Caco-2 (cell line): ENCODE data around the gene TOE1. TPM values are rescaled to one million over a fixed set of nuclear protein-coding genes. Genes with fewer than 3 reads are reported as not detected.
"Not testable (repeated sequence)": the region's sequence is repeated elsewhere in the genome, so short reads cannot be mapped to it uniquely, and the experiment has no call there.

Source experiments
- BruUV-seq: library from RNA; stranded (reverse); fragments of 400-500 nt; replicated peaks from 2 replicates; lab custom pipeline; 2021; lab: Mats Ljungman, UMichigan
- CTCF ChIA-PET: fragments of 300-600 bp; sonication (Branson Sonifier 250); formaldehyde crosslinking; loops from one replicate; lab custom pipeline; 2022; ENCODE audit warnings: antibody characterized with exemption; lab: Charles Lee
- POLR2A ChIA-PET: fragments of 300-600 bp; sonication (Branson Sonifier 250); formaldehyde crosslinking; loops from one replicate; lab custom pipeline; 2022; ENCODE audit warnings: antibody characterized with exemption; lab: Charles Lee
- DNase-seq, 2 experiments: peaks; one replicate each; pipeline versions ENCODE4 v3.0.0 to v3.0.0-alpha.2; 2020 to 2022
- H3K27me3 ChIP-seq: replicated peaks from 2 replicates; pipeline ENCODE4 v1.6.0; 2011; ENCODE audit warnings: low read length; ENCODE audit not compliant: control insufficient read depth, insufficient read depth
- H3K36me3 ChIP-seq: 2 replicates; pipeline ENCODE4 v1.5.1; 2011; ENCODE audit warnings: low read length; ENCODE audit not compliant: control insufficient read depth, insufficient read depth
- H3K4me1 ChIP-seq: fragments of 250-450 bp; sonication (Bioruptor Pico); 2 replicates; pipeline ENCODE4 v1.5.1; 2020; ENCODE audit warnings: mild to moderate bottlenecking
- H3K4me3 ChIP-seq: 2 replicates; pipeline ENCODE4 v1.5.1; 2011; ENCODE audit warnings: low read depth, mild to moderate bottlenecking, control low read depth, low read length
- H3K9me3 ChIP-seq: fragments of 250-450 bp; sonication (Bioruptor Pico); 2 replicates; pipeline ENCODE4 v1.5.1; 2020; ENCODE audit warnings: mild to moderate bottlenecking, moderate library complexity
- H3K27ac Mint-ChIP-seq: one replicate; pipeline ENCODE4 v1.8.0; 2022; ENCODE audit warnings: mixed read lengths; ENCODE audit not compliant: unreplicated experiment
- H3K27me3 Mint-ChIP-seq: one replicate; pipeline ENCODE4 v1.8.0; 2022; ENCODE audit warnings: mixed read lengths; ENCODE audit not compliant: insufficient read depth, unreplicated experiment
- H3K36me3 Mint-ChIP-seq: one replicate; pipeline ENCODE4 v1.8.0; 2022; ENCODE audit warnings: mild to moderate bottlenecking, mixed read lengths; ENCODE audit not compliant: insufficient read depth, unreplicated experiment
- H3K4me1 Mint-ChIP-seq: one replicate; pipeline ENCODE4 v1.8.0; 2022; ENCODE audit warnings: low read depth, mixed read lengths; ENCODE audit not compliant: unreplicated experiment
- H3K4me3 Mint-ChIP-seq: one replicate; pipeline ENCODE4 v1.8.0; 2022; ENCODE audit warnings: mild to moderate bottlenecking, moderate library complexity, mixed read lengths; ENCODE audit not compliant: unreplicated experiment
- H3K9me3 Mint-ChIP-seq: one replicate; pipeline ENCODE4 v1.8.0; 2022; ENCODE audit warnings: mixed read lengths; ENCODE audit not compliant: unreplicated experiment
- intact Hi-C: fragments of 100-400 bp; cut with micrococcal nuclease; formaldehyde crosslinking; loops from one replicate; pipeline ENCODE4 v1.10.0; 2022; ENCODE audit not compliant: unreplicated experiment
- total RNA-seq: library from RNA; stranded (reverse); gene quantifications from 2 replicates; pipeline ENCODE4 v1.2.3, GENCODE V29; 2022
- TF ChIP-seq, protein P1 (sequence below), 2 experiments: fragments of 200-600 bp in 1 of 2; IDR thresholded peaks; 1 replicate in 1 of 2; 2 replicates in 1 of 2; pipeline versions ENCODE4 v1.5.1 to v1.8.0; 2011 to 2022; ENCODE audit warnings: antibody characterized with exemption in 1 of 2, control low read depth in 1 of 2, inconsistent platforms in 1 of 2, low read depth in 1 of 2, low read length in 1 of 2, mild to moderate bottlenecking in 1 of 2, moderate library complexity in 1 of 2; ENCODE audit not compliant: insufficient read depth in 1 of 2, severe bottlenecking in 1 of 2, unreplicated experiment in 1 of 2

The TOE1 gene
- total RNA-seq, 1 experiment from 2014 or later: 15.5 TPM

DNA sequence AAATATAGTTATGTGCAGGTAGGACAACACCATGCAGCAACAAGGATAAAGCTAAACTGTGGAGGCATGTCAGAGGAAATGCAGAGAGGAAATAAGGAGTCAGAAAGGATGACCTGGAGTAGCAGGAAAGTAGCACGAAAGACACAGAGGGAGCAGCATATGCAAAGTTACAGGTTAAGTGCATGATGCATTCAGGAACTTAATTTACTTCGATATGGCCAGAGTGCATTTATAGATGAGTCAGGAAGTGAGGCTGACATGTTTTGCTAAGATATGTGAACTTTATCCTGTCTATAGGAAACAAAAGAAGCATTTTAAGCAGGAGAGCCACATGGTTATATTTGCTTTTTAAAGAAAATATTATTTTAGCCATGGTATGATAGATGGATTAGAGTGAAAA lies 15.7 kb downstream of the TOE1 start:
- ChIA-PET CTCF (interaction anchor here (1.4 to 2.5 kb wide), 2 partner anchors 137 to 138 kb away, joined by 6 to 10 read pairs; no protein-coding TSS in a partner anchor), POLR2A (interaction anchor here (1.9 kb wide), 1 partner anchor 136 kb away, joined by 5 read pairs; the partner anchor contains the start of gene TESK2)
- intact Hi-C loops: loop anchor here (1.0 kb wide), 1 partner anchor 15 kb away; no protein-coding TSS in a partner anchor
- H3K9me3 Mint-ChIP-seq: no peaks in the 10 kb centered on the region
- Histone ChIP-seq H3K4me3 (no peak overlapping the region), H3K36me3 (peaks cover 3% of the 10 kb centered on the region), H3K9me3 (no peaks in the 10 kb centered on the region), H3K27me3 (no peaks in the 10 kb centered on the region), H3K4me1 (no peaks in the 10 kb centered on the region)
- H3K27ac Mint-ChIP-seq: no peak overlapping the region
- no peak overlapping the region for H3K4me3 Mint-ChIP-seq
- TF ChIP-seq, protein P1, sequence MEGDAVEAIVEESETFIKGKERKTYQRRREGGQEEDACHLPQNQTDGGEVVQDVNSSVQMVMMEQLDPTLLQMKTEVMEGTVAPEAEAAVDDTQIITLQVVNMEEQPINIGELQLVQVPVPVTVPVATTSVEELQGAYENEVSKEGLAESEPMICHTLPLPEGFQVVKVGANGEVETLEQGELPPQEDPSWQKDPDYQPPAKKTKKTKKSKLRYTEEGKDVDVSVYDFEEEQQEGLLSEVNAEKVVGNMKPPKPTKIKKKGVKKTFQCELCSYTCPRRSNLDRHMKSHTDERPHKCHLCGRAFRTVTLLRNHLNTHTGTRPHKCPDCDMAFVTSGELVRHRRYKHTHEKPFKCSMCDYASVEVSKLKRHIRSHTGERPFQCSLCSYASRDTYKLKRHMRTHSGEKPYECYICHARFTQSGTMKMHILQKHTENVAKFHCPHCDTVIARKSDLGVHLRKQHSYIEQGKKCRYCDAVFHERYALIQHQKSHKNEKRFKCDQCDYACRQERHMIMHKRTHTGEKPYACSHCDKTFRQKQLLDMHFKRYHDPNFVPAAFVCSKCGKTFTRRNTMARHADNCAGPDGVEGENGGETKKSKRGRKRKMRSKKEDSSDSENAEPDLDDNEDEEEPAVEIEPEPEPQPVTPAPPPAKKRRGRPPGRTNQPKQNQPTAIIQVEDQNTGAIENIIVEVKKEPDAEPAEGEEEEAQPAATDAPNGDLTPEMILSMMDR (IDR thresholded peaks at IDR 0.05; ENCODE audit: insufficient read depth in 1 of 2, low read depth in 1 of 2, low read length in 1 of 2, severe bottlenecking in 1 of 2, unreplicated experiment in 1 of 2): no peak
- peaks cover 12% of the 10 kb centered on the region for H3K36me3 Mint-ChIP-seq
- BruUV-seq: no TSS peak
- peaks cover 14% of the 10 kb centered on the region for H3K4me1 Mint-ChIP-seq
- H3K27me3 Mint-ChIP-seq: no peaks in the 10 kb centered on the region
- no peak for DNase-seq

- no peak overlapping the region for H3K27ac Mint-ChIP-seq
- Histone ChIP-seq H3K4me3 (no peak overlapping the region), H3K36me3 (peaks cover 3% of the 10 kb centered on the region), H3K27me3 (no peaks in the 10 kb centered on the region), H3K4me1 (no peaks in the 10 kb centered on the region), H3K9me3 (no peaks in the 10 kb centered on the region)
- BruUV-seq: no TSS peak
- no peak overlapping the region for H3K4me3 Mint-ChIP-seq
- no peak for DNase-seq
- H3K4me1 Mint-ChIP-seq: peaks cover 14% of the 10 kb centered on the region
- ChIA-PET POLR2A (interaction anchor here (1.9 kb wide), 1 partner anchor 135 kb away, joined by 5 read pairs; the partner anchor contains the start of gene TESK2), CTCF (interaction anchor here (2.5 kb wide), 1 partner anchor 137 kb away, joined by 10 read pairs; no protein-coding TSS in a partner anchor)
- no peaks in the 10 kb centered on the region for H3K9me3 Mint-ChIP-seq
- peaks cover 12% of the 10 kb centered on the region for H3K36me3 Mint-ChIP-seq
- TF ChIP-seq, protein P1 (IDR thresholded peaks at IDR 0.05; ENCODE audit: insufficient read depth in 1 of 2, low read depth in 1 of 2, low read length in 1 of 2, severe bottlenecking in 1 of 2, unreplicated experiment in 1 of 2): no peak
- no peaks in the 10 kb centered on the region for H3K27me3 Mint-ChIP-seq
- intact Hi-C loops: loop anchor here (1.0 kb wide), 1 partner anchor 14 kb away; no protein-coding TSS in a partner anchor
Observed at GRCh38 chr1:45356186-45356585, 16.2 kb downstream of the TOE1 start.

DNA sequence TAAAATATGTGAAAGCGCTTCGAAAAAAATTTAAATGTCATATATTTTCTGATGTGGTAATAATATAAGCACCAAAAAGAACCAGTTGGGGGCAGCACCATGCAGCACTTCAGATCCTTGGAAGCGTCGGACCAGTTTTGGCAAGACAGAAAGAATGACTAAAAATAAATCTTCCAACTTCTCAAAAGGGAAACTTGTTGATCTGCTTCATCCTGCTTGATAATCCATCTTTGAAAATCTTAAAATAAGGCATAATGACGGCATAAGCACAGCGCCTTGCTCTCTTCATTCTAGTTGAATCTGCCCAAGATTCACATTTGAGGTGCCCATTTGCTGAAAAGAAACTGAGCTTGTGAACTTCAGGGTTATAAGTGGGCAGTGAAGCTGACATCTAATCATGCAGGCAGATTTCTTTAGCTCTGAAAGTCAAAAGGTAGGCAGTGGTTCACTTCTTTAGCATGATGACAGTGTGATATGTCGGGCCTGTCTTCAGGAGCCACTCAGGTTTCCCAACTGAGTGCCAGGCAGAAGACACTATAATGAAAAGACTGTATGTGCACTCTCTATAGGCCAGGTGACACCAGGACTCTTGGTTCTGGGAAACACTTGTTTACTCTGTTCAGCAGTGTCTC lies 20.0 kb downstream of the TOE1 start:
- Histone ChIP-seq H3K4me1 (no peaks in the 10 kb centered on the region), H3K9me3 (no peaks in the 10 kb centered on the region), H3K27me3 (no peaks in the 10 kb centered on the region), H3K36me3 (no peaks in the 10 kb centered on the region), H3K4me3 (no peak overlapping the region)
- Mint-ChIP-seq H3K4me1 (peaks cover 20% of the 10 kb centered on the region), H3K27ac (no peak overlapping the region), H3K27me3 (no peaks in the 10 kb centered on the region), H3K4me3 (no peak overlapping the region), H3K36me3 (no peaks in the 10 kb centered on the region), H3K9me3 (no peaks in the 10 kb centered on the region)
- ChIA-PET CTCF (interaction anchor here (1.5 to 1.6 kb wide), 3 partner anchors 131 to 135 kb away, joined by 3 to 13 read pairs (median 9); partner anchors contain the start of gene TESK2), POLR2A (interaction anchor here (0.7 to 1.1 kb wide), 2 partner anchors 70 to 131 kb away, joined by 3 to 5 read pairs; partner anchors contain the start of gene TESK2)
- DNase-seq: peak in 1 of 2 experiments; percentile 53
- BruUV-seq: no TSS peak
- TF ChIP-seq, protein P1 (IDR thresholded peaks at IDR 0.05; ENCODE audit: insufficient read depth in 1 of 2, low read depth in 1 of 2, low read length in 1 of 2, severe bottlenecking in 1 of 2, unreplicated experiment in 1 of 2): peak; percentile 39 to 40
- intact Hi-C loops: loop anchor here (1.0 to 5.0 kb wide), 2 partner anchors 37 to 131 kb away; partner anchors contain the start of gene TESK2

DNA sequence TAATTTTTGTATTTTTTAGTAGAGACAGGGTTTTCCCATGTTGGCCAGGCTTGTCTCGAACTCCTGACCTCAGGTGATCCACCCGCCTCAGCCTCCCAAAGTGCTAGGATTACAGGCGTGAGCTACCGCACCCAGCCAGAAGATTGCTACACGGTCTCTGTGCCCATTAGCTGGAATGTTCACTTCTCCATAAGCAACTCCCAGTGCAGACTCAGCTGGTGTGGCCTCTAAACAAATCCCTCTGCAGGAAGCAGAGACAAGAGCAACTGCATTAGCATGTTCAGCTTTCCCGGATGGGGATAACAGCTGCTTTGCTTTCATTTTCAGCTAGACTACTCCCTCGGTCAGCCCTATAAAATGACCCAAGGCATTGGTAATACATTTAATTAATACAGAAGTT lies 21.0 kb downstream of the TOE1 start:
- H3K36me3 ChIP-seq, H3K4me1 ChIP-seq, H3K27me3 ChIP-seq, H3K4me3 Mint-ChIP-seq, H3K27ac Mint-ChIP-seq, H3K27me3 Mint-ChIP-seq, H3K4me3 ChIP-seq, H3K36me3 Mint-ChIP-seq, DNase-seq, H3K9me3 ChIP-seq, BruUV-seq, H3K9me3 Mint-ChIP-seq: not testable (repeated sequence)
- ChIA-PET CTCF (interaction anchor here (1.5 to 1.6 kb wide), 2 partner anchors 130 to 134 kb away, joined by 3 to 9 read pairs; partner anchors contain the start of gene TESK2), POLR2A (interaction anchor here (1.1 kb wide), 1 partner anchor 130 kb away, joined by 5 read pairs; the partner anchor contains the start of gene TESK2)
- H3K4me1 Mint-ChIP-seq: peaks cover 12% of the 10 kb centered on the region
- intact Hi-C loops: loop anchor here (1.0 to 5.0 kb wide), 2 partner anchors 36 to 130 kb away; partner anchors contain the start of gene TESK2
